ENCODE measurements around the gene ABHD5.

Gene ABHD5

DNA sequence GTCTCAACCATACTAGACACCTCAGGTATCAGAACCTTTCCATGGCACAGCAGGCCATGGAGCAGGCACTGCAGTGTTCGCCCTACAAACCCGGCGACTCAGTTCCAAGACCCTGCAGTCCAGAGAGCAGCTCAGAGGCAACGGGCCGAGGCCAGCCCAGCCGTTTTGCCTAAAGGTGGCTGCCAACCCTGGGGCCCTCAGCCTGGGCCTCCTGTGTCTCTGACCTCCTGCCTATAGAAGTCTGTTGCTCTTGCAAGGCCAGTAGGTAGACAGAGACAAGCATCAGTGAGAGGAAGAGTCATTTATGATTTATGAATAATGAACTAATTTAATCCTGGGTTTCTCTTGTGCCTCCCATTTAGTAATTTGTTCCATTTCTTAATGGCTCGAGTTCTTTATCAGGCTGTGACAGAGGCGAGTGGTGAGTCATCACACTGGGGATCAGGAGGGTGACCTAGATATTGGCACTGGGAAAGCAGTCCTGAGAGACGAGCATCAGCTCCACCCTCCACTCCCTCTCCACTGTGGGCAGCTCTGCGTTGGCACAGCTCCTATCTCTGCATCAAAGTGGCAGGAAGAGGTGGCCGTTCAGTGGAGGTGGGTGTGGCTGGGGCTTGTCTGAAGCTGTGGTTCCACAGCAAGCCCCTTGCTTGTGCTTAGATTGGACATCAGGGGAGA lies 79.8 kb downstream of the ABHD5 start:
- Histone ChIP-seq H3K9ac (ENCODE audit: low read length) (no peak overlapping the region), H3K4me1 (ENCODE audit: low read length) (no peaks in the 10 kb centered on the region), H3K36me3 (replicated peaks; ENCODE audit: insufficient read depth, low read length) (no peaks in the 10 kb centered on the region), H3K27me3 (replicated peaks; ENCODE audit: insufficient read depth, low read length) (no peaks in the 10 kb centered on the region), H3K79me2 (ENCODE audit: low read length) (no peaks in the 10 kb centered on the region), H4K20me1 (ENCODE audit: insufficient read depth, low read length) (no peaks in the 10 kb centered on the region), H3F3A (ENCODE audit: insufficient read depth, low read length) (no peaks in the 10 kb centered on the region), H3K4me2 (ENCODE audit: low read depth, low read length) (no peak overlapping the region), H3K4me3 (ENCODE audit: low read length) (no peak overlapping the region), H3K9me2 (replicated peaks; ENCODE audit: insufficient read depth, low read length) (no peaks in the 10 kb centered on the region), H2AFZ (ENCODE audit: low read length) (no peak overlapping the region), H3K27ac (ENCODE audit: low read length) (no peak overlapping the region), H3K9me3 (replicated peaks; ENCODE audit: insufficient read depth, low read length) (no peaks in the 10 kb centered on the region)
- TF ChIP-seq, protein P1, sequence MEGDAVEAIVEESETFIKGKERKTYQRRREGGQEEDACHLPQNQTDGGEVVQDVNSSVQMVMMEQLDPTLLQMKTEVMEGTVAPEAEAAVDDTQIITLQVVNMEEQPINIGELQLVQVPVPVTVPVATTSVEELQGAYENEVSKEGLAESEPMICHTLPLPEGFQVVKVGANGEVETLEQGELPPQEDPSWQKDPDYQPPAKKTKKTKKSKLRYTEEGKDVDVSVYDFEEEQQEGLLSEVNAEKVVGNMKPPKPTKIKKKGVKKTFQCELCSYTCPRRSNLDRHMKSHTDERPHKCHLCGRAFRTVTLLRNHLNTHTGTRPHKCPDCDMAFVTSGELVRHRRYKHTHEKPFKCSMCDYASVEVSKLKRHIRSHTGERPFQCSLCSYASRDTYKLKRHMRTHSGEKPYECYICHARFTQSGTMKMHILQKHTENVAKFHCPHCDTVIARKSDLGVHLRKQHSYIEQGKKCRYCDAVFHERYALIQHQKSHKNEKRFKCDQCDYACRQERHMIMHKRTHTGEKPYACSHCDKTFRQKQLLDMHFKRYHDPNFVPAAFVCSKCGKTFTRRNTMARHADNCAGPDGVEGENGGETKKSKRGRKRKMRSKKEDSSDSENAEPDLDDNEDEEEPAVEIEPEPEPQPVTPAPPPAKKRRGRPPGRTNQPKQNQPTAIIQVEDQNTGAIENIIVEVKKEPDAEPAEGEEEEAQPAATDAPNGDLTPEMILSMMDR (IDR thresholded peaks at IDR 0.05; ENCODE audit: low read length): no peak
- TF ChIP-seq EZH2phosphoT487 (IDR thresholded peaks at IDR 0.05; ENCODE audit: low read length) (no peak), EZH2 (optimal IDR thresholded peaks at IDR 0.05; ENCODE audit: low read depth, low read length) (no peak)
- DNase-seq: no peak

DNA sequence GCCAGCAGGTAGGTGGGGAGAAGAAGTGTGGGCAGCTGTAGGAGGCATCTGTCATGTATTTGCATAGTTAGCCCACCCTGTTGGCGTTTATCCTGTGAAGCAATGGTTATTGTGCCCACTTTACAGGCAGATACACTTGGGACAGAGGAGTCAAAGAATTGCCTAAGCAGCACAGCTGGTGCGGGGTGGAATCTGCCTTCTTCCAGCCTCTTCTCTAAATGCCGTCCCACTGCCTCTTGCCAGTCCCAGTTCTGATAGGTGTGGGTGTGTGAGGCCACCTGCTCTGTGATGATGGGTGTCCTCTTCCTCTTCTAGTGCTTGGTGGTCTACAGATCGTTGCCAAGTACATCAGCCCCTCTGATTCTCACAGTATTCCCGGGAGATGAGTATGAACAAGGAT lies 80.9 kb downstream of the ABHD5 start:
- no peak overlapping the region for H3K4me3 ChIP-seq (ENCODE audit: low read length)
- no peaks in the 10 kb centered on the region for H3K9me2 ChIP-seq (replicated peaks; ENCODE audit: insufficient read depth, low read length)
- no peaks in the 10 kb centered on the region for H4K20me1 ChIP-seq (ENCODE audit: insufficient read depth, low read length)
- no peak for DNase-seq
- no peak for TF ChIP-seq EZH2 (optimal IDR thresholded peaks at IDR 0.05; ENCODE audit: low read depth, low read length)
- TF ChIP-seq, protein P1 (IDR thresholded peaks at IDR 0.05; ENCODE audit: low read length): no peak
- no peak for TF ChIP-seq EZH2phosphoT487 (IDR thresholded peaks at IDR 0.05; ENCODE audit: low read length)
- H3K9ac ChIP-seq (ENCODE audit: low read length): no peak overlapping the region
- no peaks in the 10 kb centered on the region for H3K27me3 ChIP-seq (replicated peaks; ENCODE audit: insufficient read depth, low read length)
- no peak overlapping the region for H2AFZ ChIP-seq (ENCODE audit: low read length)
- no peaks in the 10 kb centered on the region for H3K9me3 ChIP-seq (replicated peaks; ENCODE audit: insufficient read depth, low read length)
- no peaks in the 10 kb centered on the region for H3K4me1 ChIP-seq (ENCODE audit: low read length)
- no peaks in the 10 kb centered on the region for H3K79me2 ChIP-seq (ENCODE audit: low read length)
- no peaks in the 10 kb centered on the region for H3K36me3 ChIP-seq (replicated peaks; ENCODE audit: insufficient read depth, low read length)
- H3K4me2 ChIP-seq (ENCODE audit: low read depth, low read length): no peak overlapping the region
- no peak overlapping the region for H3K27ac ChIP-seq (ENCODE audit: low read length)
- H3F3A ChIP-seq (ENCODE audit: insufficient read depth, low read length): no peaks in the 10 kb centered on the region

- Histone ChIP-seq H3K9me3 (replicated peaks; ENCODE audit: insufficient read depth, low read length) (no peaks in the 10 kb centered on the region), H4K20me1 (ENCODE audit: insufficient read depth, low read length) (no peaks in the 10 kb centered on the region), H3K27me3 (replicated peaks; ENCODE audit: insufficient read depth, low read length) (no peaks in the 10 kb centered on the region), H3K4me1 (ENCODE audit: low read length) (no peaks in the 10 kb centered on the region), H3K4me3 (ENCODE audit: low read length) (no peak overlapping the region), H3K36me3 (replicated peaks; ENCODE audit: insufficient read depth, low read length) (no peaks in the 10 kb centered on the region), H3K79me2 (ENCODE audit: low read length) (no peaks in the 10 kb centered on the region), H3K9me2 (replicated peaks; ENCODE audit: insufficient read depth, low read length) (no peaks in the 10 kb centered on the region), H3K9ac (ENCODE audit: low read length) (no peak overlapping the region), H2AFZ (ENCODE audit: low read length) (no peak overlapping the region), H3K4me2 (ENCODE audit: low read depth, low read length) (no peak overlapping the region), H3K27ac (ENCODE audit: low read length) (no peak overlapping the region), H3F3A (ENCODE audit: insufficient read depth, low read length) (no peaks in the 10 kb centered on the region)
- TF ChIP-seq EZH2 (optimal IDR thresholded peaks at IDR 0.05; ENCODE audit: low read depth, low read length) (no peak), EZH2phosphoT487 (IDR thresholded peaks at IDR 0.05; ENCODE audit: low read length) (no peak)
- TF ChIP-seq, protein P1 (IDR thresholded peaks at IDR 0.05; ENCODE audit: low read length): no peak
- no peak for DNase-seq
These were observed 82.7 kb downstream of the ABHD5 start for GRCh38 chr3:43773273-43774094.

Data from MM.1S (cell line).